HepG2 (cell line): Measurements from ENCODE around the gene OR2AG2. TPM values are rescaled to one million over a fixed set of nuclear protein-coding genes. Genes with fewer than 3 reads are reported as not detected.

Experiments
- ATAC-seq: fragments of 200-7000 bp; cut with Tn5 transposase; 3 replicates; pipeline ENCODE4 v1.9.1; 2020; ENCODE audit warnings: mild to moderate bottlenecking, moderate library complexity
- BruUV-seq: library from RNA; stranded (reverse); fragments of 400-500 nt; replicated peaks from 2 replicates; lab custom pipeline; 2021; lab: Mats Ljungman, UMichigan
- CTCF ChIA-PET: fragments of 300-600 bp; formaldehyde crosslinking; extraction: SDS; loops from one replicate; lab custom pipeline; 2021; ENCODE audit warnings: low total read pairs, inconsistent platforms, low intra/inter-chr PET ratio; lab: Yijun Ruan, JAX
- POLR2A ChIA-PET: fragments of 350-600 bp; sonication (Branson Sonifier 250); formaldehyde crosslinking; loops from one replicate; lab custom pipeline; 2020; ENCODE audit warnings: antibody characterized with exemption, inconsistent platforms; lab: Yijun Ruan, JAX
- DNase-seq: peaks from one replicate; pipeline ENCODE4 v3.0.0-alpha.2; 2015; ENCODE audit warnings: low spot score
- FAIRE-seq: peaks from 3 replicates; lab custom pipeline; 2011; peaks lifted over from hg19 to GRCh38; lab: Jason Lieb, UNC
- H2AFZ ChIP-seq: one replicate; pipeline ENCODE4 v1.6.1; 2011; ENCODE audit warnings: low read length, inconsistent platforms
- H3K27ac ChIP-seq: fragments of 300-600 bp; 3 replicates; pipeline ENCODE4 v1.8.0; 2011; ENCODE audit warnings: mixed run types, mild to moderate bottlenecking, mixed read lengths, low read length, inconsistent platforms; ENCODE audit not compliant: insufficient read depth; ENCODE audit errors: extremely low read length
- H3K27me3 ChIP-seq, 2 experiments: fragments of 200-600 bp in 1 of 2; 2 replicates in 1 of 2; 3 replicates in 1 of 2; pipeline versions ENCODE4 v1.6.0 to v1.8.0; 2011; ENCODE audit warnings: low read length in 2 of 2, mild to moderate bottlenecking in 2 of 2, moderate library complexity in 2 of 2, inconsistent platforms in 1 of 2; ENCODE audit not compliant: insufficient read depth in 2 of 2, control insufficient read depth in 1 of 2
- H3K36me3 ChIP-seq, 2 experiments: fragments of 200-600 bp in 1 of 2; replicated peaks in 1 of 2; 2 replicates in 1 of 2; 3 replicates in 1 of 2; pipeline versions ENCODE4 v1.5.1 to v1.8.0; 2011; ENCODE audit warnings: low read length in 2 of 2, inconsistent platforms in 1 of 2; ENCODE audit not compliant: insufficient read depth in 2 of 2, control insufficient read depth in 1 of 2
- H3K4me1 ChIP-seq: 2 replicates; pipeline ENCODE4 v1.5.1; 2012; ENCODE audit warnings: low read length, inconsistent platforms; ENCODE audit not compliant: insufficient read depth
- H3K4me2 ChIP-seq: 2 replicates; pipeline ENCODE4 v1.6.0; 2011; ENCODE audit warnings: low read depth, low read length, inconsistent platforms
- H3K4me3 ChIP-seq, 3 experiments: fragments of 200-600 bp in 1 of 3; sonication (generic), shearing (Covaris generic) in 1 of 3; replicated peaks in 1 of 3; 2 replicates each; pipeline ENCODE4 v1.5.1; 2011 to 2016; ENCODE audit warnings: low read length in 3 of 3, inconsistent platforms in 2 of 3, low read depth in 2 of 3, mild to moderate bottlenecking in 2 of 3, control low read depth in 1 of 3, mixed read lengths in 1 of 3; ENCODE audit not compliant: insufficient read depth in 1 of 3
- H3K79me2 ChIP-seq: one replicate; pipeline ENCODE4 v1.6.1; 2011; ENCODE audit warnings: low read length, inconsistent platforms; ENCODE audit not compliant: insufficient read depth
- H3K9ac ChIP-seq: 2 replicates; pipeline ENCODE4 v1.6.0; 2011; ENCODE audit warnings: mild to moderate bottlenecking, low read depth, low read length, inconsistent platforms; ENCODE audit not compliant: insufficient read depth
- H3K9me3 ChIP-seq: 2 replicates; pipeline ENCODE4 v1.5.1; 2012; ENCODE audit warnings: mild to moderate bottlenecking, low read length
- H4K20me1 ChIP-seq: 2 replicates; pipeline ENCODE4 v1.6.0; 2011; ENCODE audit warnings: inconsistent platforms, mild to moderate bottlenecking, low read length, moderate library complexity; ENCODE audit not compliant: insufficient read depth
- BCLAF1 ChIP-seq: fragments of 450-650 bp; IDR thresholded peaks from 2 replicates; pipeline ENCODE4 v1.6.1; 2017; ENCODE audit warnings: mild to moderate bottlenecking
- CHCHD3 ChIP-seq: sonication (generic); formaldehyde crosslinking; IDR thresholded peaks from 2 replicates; pipeline ENCODE4 v1.8.0; 2022; ENCODE audit warnings: mild to moderate bottlenecking, missing genetic modification reagents, moderate library complexity
- GFI1 ChIP-seq: sonication (generic); formaldehyde crosslinking; IDR thresholded peaks from 2 replicates; pipeline ENCODE4 v1.5.0; 2020; ENCODE audit warnings: missing genetic modification reagents, mild to moderate bottlenecking, borderline replicate concordance
- GLMP ChIP-seq: sonication (generic); formaldehyde crosslinking; IDR thresholded peaks from 2 replicates; pipeline ENCODE4 v1.9.0; 2021; ENCODE audit warnings: missing genetic modification reagents, mild to moderate bottlenecking, borderline replicate concordance
- JUND ChIP-seq: sonication (generic); formaldehyde crosslinking; IDR thresholded peaks from 2 replicates; pipeline ENCODE4 v1.8.0; 2022; ENCODE audit warnings: mild to moderate bottlenecking, missing genetic modification reagents
- KDM3A ChIP-seq: IDR thresholded peaks from 2 replicates; pipeline ENCODE4 v1.6.1; 2018; ENCODE audit warnings: low read depth, missing compliant biosample characterization
- KLF9 ChIP-seq: IDR thresholded peaks from 2 replicates; pipeline ENCODE4 v1.6.1; 2016; ENCODE audit warnings: low read depth
- PITX1 ChIP-seq: sonication (generic); formaldehyde crosslinking; IDR thresholded peaks from 2 replicates; pipeline ENCODE4 v1.5.1; 2020; ENCODE audit warnings: mild to moderate bottlenecking, missing genetic modification reagents
- PLRG1 ChIP-seq: fragments of 450-650 bp; conservative IDR thresholded peaks from 2 replicates; pipeline ENCODE4 v1.6.1; 2016
- SIN3B ChIP-seq: fragments of 150-350 bp; IDR thresholded peaks from 2 replicates; pipeline ENCODE4 v1.6.1; 2014; ENCODE audit warnings: low read length
- ZBTB26 ChIP-seq: IDR thresholded peaks from 2 replicates; pipeline ENCODE4 v1.6.1; 2016; ENCODE audit warnings: missing compliant biosample characterization, missing genetic modification reagents, borderline replicate concordance
- ZBTB34 ChIP-seq: sonication (generic); formaldehyde crosslinking; IDR thresholded peaks from 2 replicates; pipeline ENCODE4 v1.8.0; 2022; ENCODE audit warnings: mild to moderate bottlenecking, missing genetic modification reagents
- ZMAT3 ChIP-seq: sonication (generic); formaldehyde crosslinking; conservative IDR thresholded peaks from 2 replicates; pipeline ENCODE4 v1.7.0; 2021; ENCODE audit warnings: missing genetic modification reagents
- ZNF430 ChIP-seq: sonication (generic); formaldehyde crosslinking; IDR thresholded peaks from 2 replicates; pipeline ENCODE4 v1.9.0; 2021; ENCODE audit warnings: mild to moderate bottlenecking, missing genetic modification reagents
- ZNF546 ChIP-seq: sonication (generic); formaldehyde crosslinking; conservative IDR thresholded peaks from 2 replicates; pipeline ENCODE4 v1.8.1; 2023; ENCODE audit warnings: mild to moderate bottlenecking, missing genetic modification reagents
- ZNF75D ChIP-seq: sonication (generic); formaldehyde crosslinking; IDR thresholded peaks from 2 replicates; pipeline ENCODE4 v1.8.1; 2023; ENCODE audit warnings: missing genetic modification reagents, mild to moderate bottlenecking, borderline replicate concordance
- WGBS: methylation state at CpG from one replicate; pipeline ENCODE4 v1.1.6; 2017; ENCODE audit warnings: low lambda C conversion rate; 5-methylcytosine and 5-hydroxymethylcytosine counted together
- in situ Hi-C: cut with HindIII; loops from 2 replicates; pipeline ENCODE4 v1.10.0; 2017; ENCODE audit warnings: low pct_unique_long_range_greater_than_20kb; ENCODE audit not compliant: extremely low pct_ligation_motif_present
- intact Hi-C: fragments of 100-400 bp; cut with micrococcal nuclease; formaldehyde crosslinking; loops from one replicate; pipeline ENCODE4 v1.10.0; 2022; ENCODE audit not compliant: unreplicated experiment
- polyA plus RNA-seq, 8 experiments: library from polyadenylated mRNA; depleted of rRNA in 3 of 8; stranded (reverse) in 7 of 8; unstranded in 1 of 8; fragments of >200 nt; fragmentation: Illumina TruSeq in 4 of 8; extraction: Trizol in 4 of 8; gene quantifications; 2 replicates each; pipeline versions ENCODE4 v1.2.1 to v1.2.3, GENCODE V29; 2011 to 2016; ENCODE audit warnings: low read depth in 4 of 8, missing spikeins in 1 of 8, mixed read lengths in 1 of 8; ENCODE audit not compliant: insufficient read depth in 1 of 8
- total RNA-seq, 5 experiments: library from RNA; depleted of rRNA; stranded (reverse); fragments of >200 nt; fragmentation: Illumina TruSeq; extraction: Trizol; gene quantifications; 2 replicates each; pipeline ENCODE4 v1.2.3, GENCODE V29; 2016; ENCODE audit warnings: low read depth in 1 of 5

OR2AG2 gene
- total and polyA plus RNA-seq, 2 of the 13 experiments (the other 11 are each of a cell fraction or from before 2014, with no cell fraction given): not detected

- Histone ChIP-seq H3K27me3 (peaks cover 0 to 5% of the 10 kb centered on the region in 2 experiments; a peak in 1 of 5 replicates), H3K36me3 (no peaks in the 10 kb centered on the region), H3K4me3 (no peak overlapping the region), H3K27ac (no peak overlapping the region), H3K9me3 (peaks cover 4% of the 10 kb centered on the region; the same call in 1 of the 2 replicates), H4K20me1 (no peaks in the 10 kb centered on the region), H3K79me2 (no peaks in the 10 kb centered on the region), H3K9ac (no peak overlapping the region), H3K4me1 (no peaks in the 10 kb centered on the region), H3K4me2 (no peak overlapping the region), H2AFZ (no peak overlapping the region)
- WGBS: 46% methylated on average over 3 of the region's 3 CpGs
- no TSS peak for BruUV-seq
- POLR2A ChIA-PET: no interaction called here
- CTCF ChIA-PET: no interaction called here
- in situ Hi-C loops: no loop called here
- intact Hi-C loops: no loop called here
- no peak for FAIRE-seq
- ATAC-seq: no peak
- TF ChIP-seq JUND (CRISPR knock-in tag) (no peak), GFI1 (CRISPR knock-in tag) (no peak), KLF9 (CRISPR knock-in tag) (no peak), PITX1 (CRISPR knock-in tag) (no peak), CHCHD3 (no peak), ZNF75D (CRISPR knock-in tag) (no peak), ZNF546 (CRISPR knock-in tag) (no peak), SIN3B (no peak), ZNF430 (CRISPR knock-in tag) (no peak), ZMAT3 (CRISPR knock-in tag) (no peak), ZBTB26 (CRISPR knock-in tag) (no peak), BCLAF1 (no peak), KDM3A (CRISPR knock-in tag) (no peak), PLRG1 (no peak), ZBTB34 (CRISPR knock-in tag) (no peak), GLMP (CRISPR knock-in tag) (no peak)
- DNase-seq: no peak
Measured at GRCh38 chr11:6717426-6717825, 54.4 kb downstream of the OR2AG2 start.
